Activated gamma-delta T cell treated with anti-CD3 and anti-CD28 coated beads, Interleukin-2, amount 50 U/mL, for 16 hours (primary cell): Measurements from ENCODE around the gene REC114.
"Not testable (repeated sequence)": the region's sequence is repeated elsewhere in the genome, so short reads cannot be mapped to it uniquely, and the experiment has no call there.

Source experiments
- DNase-seq: peaks from one replicate; pipeline ENCODE4 v3.0.0-alpha.2; 2020; ENCODE audit warnings: low read depth

Gene REC114

GRCh38 chr15:73538123-73538522 lies 95.2 kb downstream of the REC114 start:
- DNase-seq = no peak

- DNase-seq = no peak
Observed at GRCh38 chr15:73538563-73539211, 95.7 kb downstream of the REC114 start.

GRCh38 chr15:73539212-73540128 lies 96.5 kb downstream of the REC114 start:
- no peak for DNase-seq

GRCh38 chr15:73540161-73540560 lies 97.2 kb downstream of the REC114 start:
- no peak for DNase-seq

- no peak for DNase-seq
Observed at GRCh38 chr15:73541479-73541878, 98.5 kb downstream of the REC114 start.

GRCh38 chr15:73548925-73549324 lies 106.0 kb downstream of the REC114 start:
- DNase-seq = not testable (repeated sequence)

- DNase-seq = no peak
Observed at GRCh38 chr15:73550190-73550589, 107.2 kb downstream of the REC114 start.

- no peak for DNase-seq
Observed at GRCh38 chr15:73555080-73555479, 112.1 kb downstream of the REC114 start.

- no peak for DNase-seq
Observed at GRCh38 chr15:73558529-73558928, 115.6 kb downstream of the REC114 start.

- DNase-seq = no peak
Observed at GRCh38 chr15:73560501-73561117, 117.6 kb downstream of the REC114 start.

- no peak for DNase-seq
Observed at GRCh38 chr15:73564255-73564654, 121.3 kb downstream of the REC114 start.

- no peak for DNase-seq
Observed at GRCh38 chr15:73567020-73567419, 124.1 kb downstream of the REC114 start.

GRCh38 chr15:73568564-73569280 lies 125.8 kb downstream of the REC114 start:
- DNase-seq = no peak

GRCh38 chr15:73569361-73569760 lies 126.4 kb downstream of the REC114 start:
- DNase-seq = no peak

GRCh38 chr15:73570355-73571032 lies 127.5 kb downstream of the REC114 start:
- no peak for DNase-seq

- no peak for DNase-seq
Observed at GRCh38 chr15:73571346-73571745, 128.4 kb downstream of the REC114 start.

GRCh38 chr15:73572296-73572695 lies 129.3 kb downstream of the REC114 start:
- no peak for DNase-seq

GRCh38 chr15:73573037-73573436 lies 130.1 kb downstream of the REC114 start:
- no peak for DNase-seq

GRCh38 chr15:73573572-73573971 lies 130.6 kb downstream of the REC114 start:
- DNase-seq = no peak

GRCh38 chr15:73575636-73576247 lies 132.8 kb downstream of the REC114 start:
- no peak for DNase-seq

- not testable (repeated sequence) for DNase-seq
Observed at GRCh38 chr15:73577593-73577992, 134.6 kb downstream of the REC114 start.
